NCI-H2196 treated with DMSO at 0.1 percent for 48 hours (cell line): ENCODE results near the gene VWCE.

ENCODE experiments used
- DNase-seq: peaks from one replicate; lab custom pipeline; 2025; ENCODE audit not compliant: unreplicated experiment; lab: John Stamatoyannopoulos, UW

VWCE gene

DNA sequence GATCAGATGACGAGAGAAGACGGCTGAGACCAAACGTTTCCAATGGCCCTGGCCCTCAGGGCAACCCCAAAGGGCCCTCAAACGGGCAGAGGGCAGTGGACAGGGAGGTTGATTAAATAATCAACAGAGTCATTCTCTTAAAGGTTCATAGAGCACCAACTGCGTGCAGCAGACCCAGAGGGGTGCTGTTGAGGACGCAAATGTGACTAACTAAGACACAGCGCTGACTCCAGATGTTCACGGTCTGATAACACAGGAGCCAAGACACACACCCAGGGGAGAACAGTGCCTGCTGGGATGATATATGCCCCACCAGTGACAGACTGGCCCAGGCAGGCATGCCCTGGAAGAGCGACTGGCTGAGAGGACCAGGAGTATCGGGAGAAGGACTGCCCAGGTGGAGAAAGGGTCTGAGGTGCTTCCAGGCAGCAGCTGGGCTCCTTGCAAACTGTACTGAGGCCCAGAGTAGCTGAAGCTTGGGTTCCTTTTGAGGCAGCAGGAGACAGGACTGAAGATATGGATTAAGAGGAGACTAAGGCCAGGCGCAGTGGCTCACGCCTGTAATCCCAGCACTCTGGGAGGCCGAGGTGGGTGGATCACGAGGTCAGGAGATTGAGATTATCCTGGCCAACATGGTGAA is 7.7 kb downstream of the VWCE start:
- DNase-seq = no peak

DNA sequence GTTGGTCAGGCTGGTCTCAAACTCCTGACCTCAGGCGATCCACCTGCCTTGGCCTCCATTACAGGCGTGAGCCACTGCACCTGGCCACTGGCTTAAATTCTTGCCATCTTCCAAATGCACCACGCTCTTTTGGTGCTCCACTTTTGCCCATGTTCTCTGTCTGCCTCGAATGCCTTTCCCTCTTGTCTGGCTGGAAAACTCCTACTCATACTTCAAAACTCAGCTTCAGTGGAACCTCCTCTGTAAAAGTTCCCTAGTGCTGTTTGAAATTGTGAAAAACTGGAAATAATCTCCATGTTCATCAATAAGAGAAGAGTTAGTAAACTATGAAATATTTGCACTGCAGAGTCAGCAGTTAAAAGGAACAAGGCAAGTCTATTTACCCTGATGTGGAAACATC is 11.5 kb downstream of the VWCE start:
- no peak for DNase-seq

DNA sequence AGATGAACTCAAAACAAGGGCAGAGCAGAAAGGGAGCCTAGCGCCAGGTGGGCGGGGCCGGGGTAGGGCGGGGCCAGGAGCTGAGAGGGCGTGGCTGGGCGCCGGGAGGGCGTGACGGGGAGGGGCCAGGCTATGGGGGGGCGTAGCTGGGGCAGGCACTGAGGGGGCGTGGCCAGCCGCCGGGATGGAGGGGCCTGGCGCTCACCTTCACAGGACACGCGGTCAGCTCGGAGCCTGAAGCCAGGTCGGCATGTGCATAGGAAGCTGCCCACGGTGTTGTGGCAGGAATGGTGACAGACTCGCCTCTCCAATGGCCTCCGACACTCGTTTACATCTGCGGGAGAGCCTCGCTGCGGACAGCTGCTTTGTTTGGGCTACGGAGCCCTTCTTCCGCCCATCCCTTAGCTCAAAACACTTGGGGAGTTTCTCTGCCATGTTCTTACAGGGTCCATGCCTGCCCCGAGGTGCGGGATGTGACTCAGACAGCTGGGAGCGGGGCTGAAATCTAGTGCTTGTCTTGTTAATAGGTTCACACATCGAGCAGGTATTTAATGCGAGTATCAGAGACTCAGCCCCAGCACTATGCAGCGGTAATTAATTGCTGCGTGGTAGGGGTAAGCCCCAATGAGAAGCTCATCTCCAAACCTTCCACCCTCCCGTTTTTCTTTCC is 13.4 kb downstream of the VWCE start:
- DNase-seq = no peak

DNA sequence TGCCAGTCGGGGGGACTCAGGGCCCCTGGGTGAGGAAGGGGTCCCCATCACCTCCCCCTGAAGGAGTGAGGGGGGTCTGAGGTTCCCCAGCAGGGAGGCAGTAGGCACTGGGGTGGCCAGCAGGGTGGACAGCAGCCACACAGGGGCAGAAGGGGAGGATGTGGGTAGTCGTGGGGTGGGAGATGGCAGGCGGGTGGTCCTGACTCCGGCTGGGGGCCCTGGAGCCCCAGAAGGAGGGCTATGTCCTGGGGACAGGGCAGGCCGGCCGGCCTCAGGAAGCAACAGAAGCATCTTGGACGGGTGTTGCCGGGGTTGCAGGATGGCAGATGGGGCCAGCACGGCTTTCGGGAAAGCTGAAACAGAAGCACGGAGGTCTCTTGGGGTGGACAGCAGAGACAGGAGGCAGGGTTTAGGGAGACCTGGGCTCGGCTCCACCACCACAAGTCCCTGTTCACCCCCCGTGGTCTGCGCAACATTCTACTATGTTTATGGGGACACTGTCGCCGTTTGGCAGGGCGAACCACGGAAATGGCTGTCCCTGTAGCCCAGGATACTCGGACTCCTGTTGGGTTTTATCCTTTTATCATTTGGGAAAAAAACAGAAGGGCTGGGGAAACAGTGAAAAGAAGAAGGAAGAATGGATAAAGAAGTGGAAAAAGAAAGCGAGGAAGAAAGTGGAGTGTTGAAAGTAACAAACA is 14.1 kb downstream of the VWCE start:
- no peak for DNase-seq

DNA sequence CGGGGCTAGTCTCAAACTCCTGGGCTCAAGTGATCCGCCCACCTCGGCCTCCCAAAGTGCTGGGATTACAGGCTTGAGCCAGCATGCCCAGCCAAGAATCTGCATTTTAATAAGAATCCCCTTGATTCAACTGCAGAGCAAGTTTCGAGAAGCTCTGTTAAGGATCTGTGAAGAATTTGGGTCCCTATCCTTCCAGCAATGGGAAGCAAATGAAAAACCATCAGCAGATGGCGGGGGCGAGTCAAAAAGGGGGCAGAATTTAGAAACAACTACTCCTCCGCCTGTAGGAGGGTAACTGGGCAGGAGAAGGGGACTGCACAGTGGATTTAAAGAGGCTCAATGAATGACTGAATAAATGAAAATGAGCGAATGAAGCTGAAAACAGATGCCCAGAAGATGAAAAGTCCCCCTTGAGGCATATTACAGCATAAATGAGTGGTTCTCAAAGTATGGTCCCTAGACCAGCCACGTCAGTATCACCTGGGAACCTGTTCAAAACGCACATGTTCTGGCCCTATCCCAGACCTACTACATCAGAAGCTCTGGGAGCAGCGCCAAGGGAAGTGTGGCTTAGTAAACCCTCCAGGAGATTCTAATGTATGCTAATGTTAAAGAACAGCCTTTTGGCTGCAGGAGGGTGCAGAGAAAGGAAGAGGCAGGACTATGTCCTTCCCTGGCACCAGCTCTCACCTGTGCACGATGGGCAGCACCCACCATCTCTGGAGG is 15.0 kb downstream of the VWCE start:
- DNase-seq = peak; percentile 32

DNA sequence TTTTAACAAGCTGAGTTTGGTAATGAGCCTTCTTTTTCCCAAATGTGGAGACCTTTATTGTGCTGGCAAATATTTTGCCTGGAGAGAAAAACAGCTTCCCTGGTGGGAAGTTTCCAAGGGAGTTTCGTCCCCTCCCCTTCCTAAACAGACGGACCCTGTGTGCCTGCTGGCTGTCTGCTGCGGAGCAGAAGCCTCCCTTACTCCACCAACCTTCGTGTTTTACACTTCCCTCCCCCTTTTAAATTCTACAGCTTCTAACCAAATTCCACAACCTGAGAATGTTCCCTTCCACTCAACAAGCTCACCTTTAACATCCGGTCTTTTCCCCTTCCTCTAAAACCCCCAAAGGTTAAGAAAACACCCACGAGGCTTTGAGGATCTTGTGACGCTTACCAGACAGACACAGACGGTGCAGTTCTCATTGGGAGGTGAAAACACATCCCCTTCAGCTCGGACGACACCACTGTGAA is 17.1 kb downstream of the VWCE start:
- DNase-seq = no peak

DNA sequence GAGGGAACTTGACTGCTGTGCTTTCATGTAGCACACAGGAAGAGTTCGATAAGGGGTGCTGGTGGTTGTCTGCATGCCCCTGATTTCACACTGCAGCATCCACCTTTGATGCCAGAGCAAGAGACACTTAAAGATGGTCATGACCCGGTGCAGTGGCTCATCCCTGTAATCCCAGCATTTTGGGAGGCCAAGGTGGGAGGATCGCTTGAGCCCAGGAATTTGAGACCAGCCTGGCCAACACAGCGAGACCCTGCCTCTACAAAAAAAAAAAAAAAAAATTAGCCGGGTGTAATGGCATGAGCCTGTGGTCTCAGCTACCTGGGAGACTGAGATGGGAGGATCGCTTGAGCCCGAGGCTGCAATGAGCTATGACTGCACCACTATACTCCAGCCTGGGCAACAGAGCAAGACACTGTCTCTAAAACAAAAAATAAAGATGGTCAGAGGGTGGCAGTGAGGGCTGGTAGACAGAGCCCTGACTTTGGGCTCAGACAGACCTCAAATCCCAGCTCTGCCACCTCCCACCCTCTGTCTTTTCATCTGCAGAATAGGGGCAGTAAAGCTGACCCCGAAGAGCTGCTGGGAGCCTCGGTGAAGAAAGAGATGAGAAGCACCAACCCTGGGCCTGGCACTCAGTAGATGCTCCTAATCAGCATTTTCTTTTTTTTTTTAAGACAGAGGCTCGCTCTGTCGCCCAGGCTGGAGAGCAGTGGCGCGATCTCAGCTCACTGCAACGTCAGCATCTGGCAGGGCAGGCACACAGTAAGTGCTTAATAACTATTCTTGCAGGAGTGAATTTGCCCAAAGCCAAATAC is 17.7 kb downstream of the VWCE start:
- no peak for DNase-seq

DNA sequence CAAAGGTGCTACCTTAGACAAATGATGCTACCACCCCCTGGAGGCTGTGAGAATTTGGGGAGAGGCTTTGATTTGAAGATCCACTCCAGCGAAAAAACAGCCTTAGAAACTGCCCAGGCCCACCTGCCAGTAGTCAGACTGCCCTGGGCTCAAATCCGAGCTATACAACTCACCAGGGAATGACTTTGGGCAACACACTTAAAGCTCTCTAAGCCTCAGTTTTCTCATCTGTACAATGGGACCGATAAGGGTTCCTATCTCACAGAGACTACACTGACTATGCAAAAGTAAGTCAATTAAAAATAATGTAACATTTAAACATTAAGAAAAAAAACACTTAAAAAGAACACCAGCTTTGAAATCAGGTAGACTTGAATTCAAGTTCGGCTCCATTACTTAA is 19.9 kb downstream of the VWCE start:
- no peak for DNase-seq

DNA sequence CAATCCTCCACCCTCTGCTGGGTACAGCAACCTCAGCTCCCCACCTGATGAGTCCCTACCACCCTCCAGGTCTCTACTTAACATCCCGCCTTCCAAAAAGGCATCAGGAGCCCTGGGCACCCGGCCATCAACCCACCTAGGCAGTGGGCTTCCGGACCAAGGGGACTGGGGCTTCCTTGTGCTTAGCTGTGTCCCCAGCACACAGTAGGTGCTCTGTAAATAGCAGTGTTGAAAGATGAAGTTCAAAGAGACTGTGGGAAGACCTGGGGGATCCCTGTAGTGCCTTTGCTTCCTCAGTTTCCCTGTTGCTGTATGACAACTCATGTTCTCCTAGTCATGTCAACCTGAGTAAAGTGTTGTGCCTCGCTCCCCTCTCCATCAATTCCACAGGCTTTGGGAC is 21.0 kb downstream of the VWCE start:
- no peak for DNase-seq

DNA sequence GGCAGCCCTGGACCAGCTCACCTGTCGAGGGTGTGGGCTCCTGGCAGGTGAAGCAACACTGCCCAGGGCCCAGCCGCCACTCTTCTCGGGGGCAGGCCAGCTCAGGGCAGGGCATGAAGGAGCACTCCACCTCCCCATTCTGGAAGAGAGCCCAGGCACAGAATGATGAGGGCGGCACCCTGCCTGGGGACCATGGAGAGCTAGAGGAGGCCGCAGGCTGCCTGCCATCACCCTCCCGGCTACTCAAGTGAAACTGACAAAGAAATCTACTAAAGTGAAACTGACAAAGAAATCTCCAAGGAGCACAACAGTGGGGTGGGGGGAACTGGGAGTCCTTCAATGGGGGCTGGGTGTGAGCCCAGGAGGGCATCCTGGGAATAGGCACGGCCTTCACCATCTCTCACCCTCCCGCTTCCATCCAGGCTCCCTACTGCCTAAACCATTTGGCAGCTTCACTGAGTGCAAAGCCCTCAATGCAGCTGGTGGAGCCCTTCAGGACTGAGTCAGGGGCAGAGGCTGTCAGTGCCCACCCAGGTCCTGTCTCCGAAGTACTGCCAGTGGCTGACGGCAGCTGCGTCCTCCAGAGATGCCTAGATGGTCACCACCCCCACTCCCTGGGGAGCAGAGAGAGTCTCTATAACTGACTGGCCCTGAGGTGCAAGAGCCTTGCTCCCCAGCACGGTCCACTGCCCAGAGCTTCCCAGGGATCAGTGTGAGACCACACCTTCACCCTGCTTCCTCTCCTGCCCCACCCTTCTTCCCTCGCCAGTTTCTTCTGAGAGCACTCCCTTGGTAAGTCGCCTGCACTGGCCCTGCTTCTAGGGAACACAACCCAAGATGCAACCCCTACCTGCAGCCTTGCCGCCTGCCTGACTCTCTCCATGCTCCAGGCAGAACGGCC is 21.7 kb downstream of the VWCE start:
- DNase-seq = peak; percentile 60

DNA sequence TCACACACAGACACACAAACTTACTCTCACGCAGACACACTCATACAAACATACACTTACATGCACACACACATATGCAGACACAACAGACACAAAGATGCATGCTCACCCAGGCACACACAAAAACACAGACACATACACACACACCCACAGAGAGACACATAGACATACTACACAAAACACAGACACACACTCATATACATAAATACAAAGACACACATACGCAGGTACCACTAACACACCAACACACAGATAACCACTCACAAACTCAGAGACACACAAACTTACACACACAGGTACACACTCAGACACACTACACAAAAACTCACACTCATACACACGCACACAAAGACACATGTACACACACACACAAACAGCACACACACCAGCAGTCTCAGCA is 22.4 kb downstream of the VWCE start:
- no peak for DNase-seq

DNA sequence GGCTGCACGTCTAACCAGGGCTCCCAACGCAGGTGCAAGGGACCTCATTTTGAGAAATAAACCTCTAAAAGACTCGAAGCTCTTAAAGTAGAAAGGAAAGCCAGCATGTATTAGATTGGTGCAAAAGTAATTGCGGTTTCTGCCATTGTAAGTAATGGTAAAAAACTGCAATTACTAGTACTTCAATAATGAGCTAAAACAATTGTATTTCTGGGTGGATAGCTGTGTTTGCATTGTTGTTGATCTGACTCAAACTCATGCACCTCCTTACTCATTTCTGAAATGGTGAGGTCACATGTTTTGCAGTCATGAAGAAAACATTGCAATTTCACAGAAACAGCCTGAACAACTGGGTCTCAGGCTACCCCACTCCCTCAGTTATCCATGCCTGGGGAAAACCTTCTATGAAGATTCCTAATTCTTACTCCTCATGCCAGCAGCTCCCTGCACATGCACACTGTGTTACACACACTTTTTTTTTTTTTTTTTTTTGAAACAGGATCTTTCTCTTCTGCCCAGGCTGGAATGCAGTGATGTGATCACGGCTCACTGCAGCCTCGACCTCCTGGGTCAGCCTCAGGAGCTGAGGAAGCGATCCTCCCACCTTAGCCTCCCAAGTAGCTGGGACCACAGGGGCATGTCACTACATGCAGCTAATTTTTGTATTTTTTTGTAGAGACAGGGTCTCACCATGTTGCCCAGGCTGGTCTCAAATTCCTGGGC is 24.6 kb downstream of the VWCE start:
- no peak for DNase-seq

DNA sequence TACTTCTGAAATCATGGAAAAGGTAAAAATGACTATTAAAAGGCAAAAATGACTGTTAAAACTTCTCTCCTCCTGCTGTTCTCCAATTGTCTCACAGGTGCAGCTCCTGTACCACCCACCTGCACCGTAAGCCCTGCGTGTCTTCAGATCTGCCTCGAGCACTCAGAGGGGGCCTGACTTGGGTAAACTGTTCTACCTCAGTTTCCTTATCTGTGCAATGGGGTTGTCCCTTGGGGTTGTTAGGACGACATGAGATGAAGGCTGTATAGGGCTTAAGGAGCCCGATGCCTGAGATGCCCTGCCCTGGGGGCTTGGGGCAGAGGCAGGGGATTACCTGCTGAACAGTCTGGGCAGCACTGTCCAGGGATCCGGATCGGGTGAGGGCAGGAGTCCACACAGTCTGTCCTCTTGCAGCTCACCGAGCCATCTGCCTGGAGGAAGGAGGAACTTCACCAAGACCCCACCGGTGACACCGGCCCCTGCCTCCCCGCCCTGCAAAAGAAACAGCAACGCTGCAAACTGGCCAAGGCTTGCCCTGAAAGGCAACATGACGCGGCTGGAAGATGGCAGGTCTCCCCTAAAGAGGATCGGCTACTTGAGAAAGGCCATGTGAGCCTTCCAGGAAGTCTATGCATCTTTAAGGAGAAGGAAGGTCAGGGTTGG is 26.4 kb downstream of the VWCE start:
- no peak for DNase-seq

DNA sequence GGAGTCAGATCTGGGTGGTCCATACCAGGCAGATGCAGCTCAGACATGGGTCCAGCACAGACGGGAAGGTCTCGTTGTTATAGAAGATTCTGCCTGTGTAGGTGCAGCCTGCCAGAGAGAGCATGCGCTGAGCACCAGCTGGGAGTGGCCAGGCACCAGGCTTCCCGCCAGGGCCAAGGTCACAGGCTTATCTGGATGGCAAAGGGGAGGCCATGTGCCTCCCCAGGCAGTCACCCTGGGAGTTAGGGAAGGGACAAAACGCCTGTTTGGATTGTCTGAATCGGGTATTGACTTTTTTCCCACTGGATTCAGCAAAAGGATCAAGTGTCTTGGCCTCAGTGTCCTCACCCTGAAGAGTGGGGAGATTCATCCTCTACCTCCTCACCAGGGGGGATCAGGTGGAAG is 27.7 kb downstream of the VWCE start:
- DNase-seq = no peak

DNA sequence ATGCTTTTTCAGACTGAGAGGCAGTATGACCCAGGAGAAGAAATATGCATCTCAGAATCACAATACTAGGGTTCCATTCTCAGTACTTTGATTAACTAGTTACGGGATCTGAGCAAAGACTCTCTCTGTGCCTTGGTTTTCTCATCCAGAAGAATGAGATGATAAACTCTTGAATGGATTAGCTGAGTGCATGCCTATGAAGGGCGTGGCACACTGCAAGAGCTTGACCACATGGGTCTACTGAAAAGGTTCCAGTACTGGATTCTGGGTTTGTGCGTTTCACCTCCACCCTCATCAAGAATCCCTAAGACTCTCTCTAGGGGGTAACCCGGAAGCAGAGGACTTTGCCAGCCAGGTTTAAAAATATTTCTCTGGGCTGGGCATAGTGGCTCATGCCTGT is 28.5 kb downstream of the VWCE start:
- DNase-seq = no peak

DNA sequence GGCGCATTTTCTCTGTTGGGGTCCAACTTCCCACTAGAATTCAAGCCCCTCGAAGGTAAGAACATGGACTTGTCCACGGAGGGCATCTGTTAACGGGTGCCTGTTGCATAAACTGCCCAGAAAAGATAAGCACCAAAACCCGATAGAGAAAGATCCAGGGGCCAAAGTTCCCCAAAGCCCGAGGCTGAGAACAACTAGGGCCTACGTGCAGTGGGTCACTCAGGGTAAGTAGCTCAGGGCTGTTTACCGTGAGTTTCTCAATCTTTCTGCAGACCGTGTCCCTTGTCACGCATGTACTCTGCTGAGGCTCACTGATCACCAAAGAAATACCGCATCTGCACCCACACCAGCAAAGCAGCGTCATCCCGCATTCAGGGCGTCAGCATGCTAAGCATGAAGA is 29.8 kb downstream of the VWCE start:
- no peak for DNase-seq

DNA sequence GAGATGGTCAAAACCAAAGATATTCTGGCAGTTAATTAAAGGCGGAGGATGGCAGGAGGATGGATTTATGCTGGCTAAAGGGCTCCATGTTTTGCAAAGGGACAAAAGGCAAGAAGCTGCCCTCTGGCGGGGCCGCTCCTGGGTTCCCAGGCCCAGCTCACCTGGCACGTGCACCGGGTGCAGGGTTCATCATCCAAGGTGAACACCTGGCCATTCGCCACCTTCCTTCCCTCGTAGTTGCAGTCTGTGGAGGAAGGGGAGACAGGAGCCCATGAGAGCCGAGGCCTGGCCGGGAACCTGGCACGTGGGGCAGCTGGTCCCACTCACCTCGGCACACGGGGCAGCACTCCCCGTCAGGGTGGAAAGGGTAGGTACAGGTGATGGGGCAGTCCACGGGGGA is 30.3 kb downstream of the VWCE start:
- no peak for DNase-seq

DNA sequence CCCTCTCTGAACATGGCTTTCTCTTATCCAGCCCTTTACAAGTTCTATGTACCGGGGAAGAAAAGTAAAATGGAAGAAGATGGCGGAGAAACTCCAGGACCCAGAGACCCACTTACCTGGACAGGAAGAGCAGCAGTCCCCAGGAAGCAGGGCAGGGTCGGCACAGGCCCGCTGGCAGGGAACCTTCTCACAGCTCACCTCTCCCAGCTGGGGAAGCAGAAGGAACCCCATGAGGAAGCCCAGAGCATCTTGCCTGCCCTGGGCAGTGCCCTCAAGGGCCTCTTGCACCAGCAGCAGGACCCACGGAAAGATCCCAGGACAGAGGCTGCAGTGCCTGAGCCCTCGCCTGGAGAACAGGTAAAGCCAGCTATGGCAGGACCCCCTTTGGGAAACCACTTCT is 30.7 kb downstream of the VWCE start:
- DNase-seq = no peak

DNA sequence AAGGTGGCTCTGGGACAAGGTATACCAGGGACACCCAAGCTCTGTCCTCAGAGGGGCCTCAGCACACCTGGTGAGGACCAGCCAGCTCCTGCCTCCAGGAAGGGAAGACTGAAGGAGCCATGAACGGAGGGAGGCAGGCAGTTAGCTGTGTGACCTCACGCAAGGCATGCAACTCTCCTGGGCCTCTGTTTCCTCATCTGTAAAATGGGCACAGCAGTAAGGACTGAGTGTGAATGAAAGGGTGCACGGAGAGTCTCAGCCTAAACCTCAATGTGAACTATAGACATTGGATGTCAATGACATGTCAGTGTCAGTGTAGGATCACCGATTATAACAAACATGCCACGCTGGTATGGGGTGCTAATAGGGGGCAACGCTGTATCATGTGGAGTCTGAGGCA is 35.8 kb downstream of the VWCE start:
- no peak for DNase-seq
